GM12891 (cell line): Measurements from ENCODE around the gene GALNT9.

Experiments
- PAX5 ChIP-seq: IDR thresholded peaks from 2 replicates; pipeline ENCODE4 v1.6.1; 2011; ENCODE audit warnings: low read length, moderate library complexity, mild to moderate bottlenecking; ENCODE audit not compliant: insufficient read depth, severe bottlenecking
- POLR2A ChIP-seq: IDR thresholded peaks from 2 replicates; pipeline ENCODE4 v1.6.1; 2011; ENCODE audit warnings: low read depth, low read length, control low read depth
- POLR2AphosphoS5 ChIP-seq: IDR thresholded peaks from 2 replicates; pipeline ENCODE4 v1.6.1; 2011; ENCODE audit warnings: low read depth, low read length, control low read depth
- POU2F2 ChIP-seq: IDR thresholded peaks from 2 replicates; pipeline ENCODE4 v1.6.1; 2011; ENCODE audit warnings: low read depth, mild to moderate bottlenecking, control low read depth, low read length, moderate library complexity
- TAF1 ChIP-seq: IDR thresholded peaks from 2 replicates; pipeline ENCODE4 v1.6.1; 2011; ENCODE audit warnings: low read depth, low read length, control low read depth

GRCh38 chr12:132247718-132248452 is 81.5 kb downstream of the GALNT9 start:
- TF ChIP-seq POLR2A (no peak), POLR2AphosphoS5 (no peak), POU2F2 (no peak), PAX5 (no peak), TAF1 (no peak)
